K562 (cell line): ENCODE measurements around the gene PCBP4. TPM values are rescaled to one million over a fixed set of nuclear protein-coding genes. Genes with fewer than 3 reads are reported as not detected.

Source experiments
- ATAC-seq: fragments of 200-7000 bp; cut with Tn5 transposase; 3 replicates; pipeline ENCODE4 v1.9.1; 2020; ENCODE audit warnings: moderate library complexity
- BruUV-seq: library from RNA; stranded (reverse); fragments of 400-500 nt; replicated peaks from 2 replicates; lab custom pipeline; 2021; lab: Mats Ljungman, UMichigan
- CTCF ChIA-PET: fragments of 300-600 bp; formaldehyde crosslinking; extraction: SDS; loops from one replicate; lab custom pipeline; 2021; ENCODE audit warnings: low intra/inter-chr PET ratio; lab: Yijun Ruan, JAX
- POLR2A ChIA-PET: fragments of 300-600, 350-650 bp; sonication (Branson Sonifier 250); formaldehyde crosslinking; extraction: SDS; loops from one replicate; lab custom pipeline; 2021; ENCODE audit warnings: antibody characterized with exemption, inconsistent platforms; lab: Yijun Ruan, JAX
- DNase-seq, 4 experiments: peaks; one replicate each; pipeline versions ENCODE4 v3.0.0 to v3.0.0-alpha.2; 2011 to 2018; ENCODE audit warnings: low spot score in 3 of 4, mixed read lengths in 3 of 4; ENCODE audit errors: extremely low read depth in 1 of 4
- FAIRE-seq: peaks from 2 replicates; lab custom pipeline; 2011; peaks lifted over from hg19 to GRCh38; lab: Jason Lieb, UNC
- H2AFZ ChIP-seq: 2 replicates; pipeline ENCODE4 v1.6.0; 2011; ENCODE audit warnings: low read depth, low read length, control low read depth, inconsistent platforms
- H3K27ac ChIP-seq: fragments of 200-600 bp; 3 replicates; pipeline ENCODE4 v1.8.0; 2011; ENCODE audit warnings: low read depth, mild to moderate bottlenecking, control low read depth, inconsistent platforms, low read length, moderate library complexity, mixed read lengths; ENCODE audit errors: extremely low read depth
- H3K27me3 ChIP-seq, 2 experiments: fragments of 300-600 bp in 1 of 2; 2 replicates in 1 of 2; 3 replicates in 1 of 2; pipeline versions ENCODE4 v1.6.0 to v1.8.0; 2011; ENCODE audit warnings: inconsistent platforms in 2 of 2, low read length in 2 of 2, mild to moderate bottlenecking in 1 of 2, mixed read lengths in 1 of 2, moderate library complexity in 1 of 2; ENCODE audit not compliant: control insufficient read depth in 2 of 2, insufficient read depth in 2 of 2
- H3K36me3 ChIP-seq: fragments of 300-600 bp; 3 replicates; pipeline ENCODE4 v1.8.0; 2011; ENCODE audit warnings: mild to moderate bottlenecking, low read length, inconsistent platforms; ENCODE audit not compliant: control insufficient read depth, insufficient read depth
- H3K4me1 ChIP-seq, 2 experiments: fragments of 200-600 bp in 1 of 2; replicated peaks in 1 of 2; 2 replicates in 1 of 2; 3 replicates in 1 of 2; pipeline versions ENCODE4 v1.5.1 to v1.8.0; 2011; ENCODE audit warnings: inconsistent platforms in 2 of 2, low read length in 2 of 2, mild to moderate bottlenecking in 1 of 2, mixed read lengths in 1 of 2, moderate library complexity in 1 of 2; ENCODE audit not compliant: control insufficient read depth in 2 of 2, insufficient read depth in 2 of 2
- H3K4me2 ChIP-seq: 2 replicates; pipeline ENCODE4 v1.6.1; 2011; ENCODE audit warnings: low read length, control low read depth, inconsistent platforms, mixed read lengths; ENCODE audit not compliant: insufficient read depth
- H3K4me3 ChIP-seq: fragments of 200-600 bp; sonication (generic), shearing (Covaris generic); 2 replicates; pipeline ENCODE4 v1.5.1; 2016; ENCODE audit warnings: control low read depth, inconsistent platforms
- H3K79me2 ChIP-seq: fragments of 200-600 bp; 3 replicates; pipeline ENCODE4 v1.8.0; 2011; ENCODE audit warnings: low read length, inconsistent platforms; ENCODE audit not compliant: control insufficient read depth, insufficient read depth
- H3K9ac ChIP-seq, 2 experiments: 2 replicates each; pipeline versions ENCODE4 v1.6.0 to v1.6.1; 2011; ENCODE audit warnings: low read depth in 2 of 2, low read length in 2 of 2, control low read depth in 1 of 2, inconsistent platforms in 1 of 2, mild to moderate bottlenecking in 1 of 2, mixed read lengths in 1 of 2; ENCODE audit not compliant: insufficient read depth in 1 of 2
- H3K9me1 ChIP-seq: one replicate; pipeline ENCODE4 v1.6.0; 2011; ENCODE audit warnings: inconsistent platforms, mild to moderate bottlenecking, low read length, moderate library complexity; ENCODE audit not compliant: control insufficient read depth, insufficient read depth
- H3K9me3 ChIP-seq: replicated peaks from 2 replicates; pipeline ENCODE4 v1.5.1; 2011; ENCODE audit warnings: low read depth, low read length, inconsistent platforms; ENCODE audit not compliant: control insufficient read depth, insufficient read depth
- H4K20me1 ChIP-seq: replicated peaks from 2 replicates; pipeline ENCODE4 v1.6.1; 2011; ENCODE audit warnings: low read length, inconsistent platforms, mixed read lengths; ENCODE audit not compliant: control insufficient read depth, insufficient read depth
- BDP1 ChIP-seq: IDR thresholded peaks from 3 replicates; pipeline ENCODE4 v1.6.1; 2011; ENCODE audit not compliant: insufficient read length, insufficient read depth
- DNMT1 ChIP-seq: fragments of 450-650 bp; IDR thresholded peaks from 2 replicates; pipeline ENCODE4 v1.6.1; 2016; ENCODE audit warnings: antibody characterized with exemption, mild to moderate bottlenecking
- FOXK2 ChIP-seq, 2 experiments: fragments of 450-650 bp; IDR thresholded peaks in 1 of 2; conservative IDR thresholded peaks in 1 of 2; 2 replicates each; pipeline ENCODE4 v1.6.1; 2016; ENCODE audit warnings: low read depth in 2 of 2, mild to moderate bottlenecking in 1 of 2
- HDAC1 ChIP-seq, 2 experiments: fragments of 450-650 bp; IDR thresholded peaks; 2 replicates each; pipeline ENCODE4 v1.6.1; 2016 to 2017; ENCODE audit warnings: inconsistent platforms in 1 of 2, mild to moderate bottlenecking in 1 of 2, moderate library complexity in 1 of 2
- HMG20A ChIP-seq: fragments of 450-650 bp; formaldehyde crosslinking; conservative IDR thresholded peaks from 2 replicates; pipeline ENCODE4 v1.4.0; 2020; ENCODE audit warnings: mild to moderate bottlenecking, mixed read lengths
- LEF1 ChIP-seq: fragments of 450-650 bp; IDR thresholded peaks from 2 replicates; pipeline ENCODE4 v1.6.1; 2016; ENCODE audit warnings: mild to moderate bottlenecking
- MTA2 ChIP-seq: fragments of 450-650 bp; IDR thresholded peaks from 2 replicates; pipeline ENCODE4 v1.6.1; 2016; ENCODE audit warnings: low read depth
- NELFE ChIP-seq: IDR thresholded peaks from 2 replicates; pipeline ENCODE4 v1.6.1; 2011; ENCODE audit warnings: mild to moderate bottlenecking; ENCODE audit not compliant: insufficient read depth, insufficient read length
- PRMT5 ChIP-seq: sonication (generic); formaldehyde crosslinking; IDR thresholded peaks from 2 replicates; pipeline ENCODE4 v1.5.0; 2020; ENCODE audit warnings: missing genetic modification reagents
- SFPQ ChIP-seq: fragments of 200-400 bp; formaldehyde crosslinking; IDR thresholded peaks from 2 replicates; pipeline ENCODE4 v1.6.1; 2017; ENCODE audit warnings: mild to moderate bottlenecking, low read depth, low read length, moderate library complexity
- TFAP4 ChIP-seq: sonication (generic); formaldehyde crosslinking; IDR thresholded peaks from 2 replicates; pipeline ENCODE4 v1.8.0; 2022; ENCODE audit warnings: missing genetic modification reagents, mild to moderate bottlenecking, moderate library complexity, borderline replicate concordance
- TRIM28 ChIP-seq: fragments of 450-650 bp; IDR thresholded peaks from 2 replicates; pipeline ENCODE4 v1.6.1; 2017
- USF1 ChIP-seq: sonication (generic); formaldehyde crosslinking; IDR thresholded peaks from 2 replicates; pipeline ENCODE4 v1.9.0; 2022; ENCODE audit warnings: mild to moderate bottlenecking, missing genetic modification reagents
- ZBTB2 ChIP-seq: fragments of 450-650 bp; IDR thresholded peaks from 2 replicates; pipeline ENCODE4 v1.6.1; 2016; ENCODE audit warnings: antibody characterized with exemption
- ZNF263 ChIP-seq: sonication (generic); formaldehyde crosslinking; IDR thresholded peaks from 2 replicates; pipeline ENCODE4 v1.8.0; 2022; ENCODE audit warnings: mild to moderate bottlenecking, missing genetic modification reagents, borderline replicate concordance
- ZNF280B ChIP-seq: fragments of 250-450 bp; sonication (Bioruptor Pico); IDR thresholded peaks from 2 replicates; pipeline ENCODE4 v1.5.1; 2021; ENCODE audit warnings: mild to moderate bottlenecking
- WGBS: fragments of 100-300 bp; shearing (Covaris generic); methylation state at CpG from one replicate; pipeline ENCODE4 v1.1.6; 2016; ENCODE audit warnings: low coverage, mixed read lengths; ENCODE audit not compliant: insufficient coverage; ENCODE audit errors: missing lambda C conversion rate; 5-methylcytosine and 5-hydroxymethylcytosine counted together
- in situ Hi-C: fragments of 300-500 bp; cut with MboI; formaldehyde crosslinking; loops from 4 replicates; pipeline ENCODE4 v1.15.0; 2018; ENCODE audit warnings: inconsistent platforms, mixed read lengths
- intact Hi-C: fragments of 100-400 bp; cut with micrococcal nuclease; formaldehyde crosslinking; loops from 2 replicates; pipeline ENCODE4 v1.14.2; 2022
- polyA plus RNA-seq, 8 experiments: library from polyadenylated mRNA; depleted of rRNA in 4 of 8; stranded (reverse) in 5 of 8; unstranded in 3 of 8; fragments of >200 nt; fragmentation: Nextera tagmentation in 2 of 8; fragmentation: Illumina TruSeq in 1 of 8; extraction: Ambion mirVana in 2 of 8; extraction: Trizol in 1 of 8; gene quantifications; 2 replicates each; pipeline versions ENCODE4 v1.2.1 to v1.2.3, GENCODE V29; 2011 to 2014; ENCODE audit warnings: inconsistent platforms in 1 of 8, missing spikeins in 1 of 8
- total RNA-seq, 7 experiments: library from RNA; depleted of rRNA in 6 of 7; stranded (reverse); fragments of >200 nt in 6 of 7; fragmentation: Illumina TruSeq in 2 of 7; extraction: Trizol in 2 of 7; gene quantifications; 2 replicates each; pipeline versions ENCODE4 v1.2.1 to v1.2.3, GENCODE V29; 2011 to 2021; ENCODE audit warnings: low replicate concordance in 1 of 7

Gene PCBP4
- total and polyA plus RNA-seq, 9 of the 15 experiments (the other 6 are each of a cell fraction or from before 2014, with no cell fraction given) = 0.06 to 5.8 (median 2.6) TPM

GRCh38 chr3:51957520-51958205, 9.6 kb downstream of the PCBP4 start:
- no peak for DNase-seq
- FAIRE-seq = no peak
- Histone ChIP-seq H3K4me2 (no peak overlapping the region), H3K9ac (0 out of 4 replicates have a peak overlapping the region, but pooled peaks of 1 of the 2 experiments have one; percentile 9), H3K9me3 (no peaks in the 10 kb centered on the region), H2AFZ (no peak overlapping the region), H4K20me1 (0 out of 2 replicates have a peak, but pooled peaks cover 6% of the 10 kb centered on the region), H3K27me3 (peaks cover 0 to 16% of the 10 kb centered on the region in 2 experiments; a peak in 2 of 5 replicates), H3K9me1 (no peaks in the 10 kb centered on the region), H3K4me3 (no peak overlapping the region), H3K79me2 (no peaks in the 10 kb centered on the region), H3K4me1 (peaks cover 0 to 14% of the 10 kb centered on the region in 2 experiments; a peak in 2 of 5 replicates), H3K36me3 (no peaks in the 10 kb centered on the region), H3K27ac (no peak overlapping the region)
- 66% methylated on average over 10 of the region's 15 CpGs for WGBS
- ChIA-PET CTCF (no interaction called here), POLR2A (interaction anchor here (0.5 to 0.9 kb wide), 3 partner anchors 16 to 176 kb away, joined by 3 to 4 read pairs (median 3); partner anchors contain the start of gene RRP9)
- intact Hi-C loops (no loop called here), in situ Hi-C loops (no loop called here)
- ATAC-seq = no peak
- BruUV-seq = no TSS peak
- TF ChIP-seq TRIM28 (no peak), ZNF263 (CRISPR knock-in tag) (no peak), FOXK2 (conservative IDR thresholded peaks at IDR 0.05 in 1 of 2, IDR thresholded peaks at IDR 0.05 in 1 of 2; ENCODE audit: low read depth in 2 of 2) (no peak), ZNF280B (CRISPR knock-in tag) (no peak), TFAP4 (CRISPR knock-in tag) (no peak), USF1 (CRISPR knock-in tag) (no peak), LEF1 (no peak), MTA2 (no peak), BDP1 (no peak), NELFE (no peak), DNMT1 (no peak), HMG20A (no peak), PRMT5 (CRISPR knock-in tag) (no peak), SFPQ (no peak), HDAC1 (IDR thresholded peaks at IDR 0.05) (no peak), ZBTB2 (no peak)
